GM10266 (cell line): ENCODE data around the gene CCT8.
"Not testable (repeated sequence)": the region's sequence is repeated elsewhere in the genome, so short reads cannot be mapped to it uniquely, and the experiment has no call there.

ENCODE experiments used
- DNase-seq: peaks from one replicate; pipeline ENCODE4 v3.0.0; 2012; ENCODE audit errors: extremely low spot score
- TF ChIP-seq, protein P1 (sequence below): IDR thresholded peaks from 2 replicates; pipeline ENCODE4 v1.5.1; 2012; ENCODE audit warnings: mild to moderate bottlenecking, low read depth; ENCODE audit not compliant: control insufficient read depth, insufficient read depth; ENCODE audit errors: missing control alignments

The CCT8 gene

DNA sequence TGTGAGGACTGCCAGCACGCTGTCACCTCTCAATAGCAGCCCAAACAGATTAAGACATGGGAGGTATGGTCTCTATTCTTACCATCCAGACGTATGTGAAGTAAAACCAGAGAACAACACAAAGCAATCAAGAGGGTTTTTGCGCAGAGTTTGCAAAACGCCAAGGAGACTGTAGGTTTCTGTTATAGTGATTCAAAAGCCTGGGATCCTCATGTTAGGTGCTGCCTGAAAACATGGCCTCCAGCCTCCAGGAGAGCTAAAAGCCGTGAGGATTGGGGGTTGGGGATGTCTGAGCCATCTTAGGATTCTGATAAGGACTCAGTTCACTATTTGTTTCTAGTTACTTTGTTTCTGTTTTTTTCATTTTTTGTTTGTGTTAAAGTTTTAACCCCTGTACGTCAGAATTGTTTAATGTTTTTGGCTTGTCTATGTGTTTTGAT is 4.2 kb upstream of the CCT8 start:
- TF ChIP-seq, protein P1, sequence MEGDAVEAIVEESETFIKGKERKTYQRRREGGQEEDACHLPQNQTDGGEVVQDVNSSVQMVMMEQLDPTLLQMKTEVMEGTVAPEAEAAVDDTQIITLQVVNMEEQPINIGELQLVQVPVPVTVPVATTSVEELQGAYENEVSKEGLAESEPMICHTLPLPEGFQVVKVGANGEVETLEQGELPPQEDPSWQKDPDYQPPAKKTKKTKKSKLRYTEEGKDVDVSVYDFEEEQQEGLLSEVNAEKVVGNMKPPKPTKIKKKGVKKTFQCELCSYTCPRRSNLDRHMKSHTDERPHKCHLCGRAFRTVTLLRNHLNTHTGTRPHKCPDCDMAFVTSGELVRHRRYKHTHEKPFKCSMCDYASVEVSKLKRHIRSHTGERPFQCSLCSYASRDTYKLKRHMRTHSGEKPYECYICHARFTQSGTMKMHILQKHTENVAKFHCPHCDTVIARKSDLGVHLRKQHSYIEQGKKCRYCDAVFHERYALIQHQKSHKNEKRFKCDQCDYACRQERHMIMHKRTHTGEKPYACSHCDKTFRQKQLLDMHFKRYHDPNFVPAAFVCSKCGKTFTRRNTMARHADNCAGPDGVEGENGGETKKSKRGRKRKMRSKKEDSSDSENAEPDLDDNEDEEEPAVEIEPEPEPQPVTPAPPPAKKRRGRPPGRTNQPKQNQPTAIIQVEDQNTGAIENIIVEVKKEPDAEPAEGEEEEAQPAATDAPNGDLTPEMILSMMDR: no peak
- DNase-seq: peak; percentile 44

DNA sequence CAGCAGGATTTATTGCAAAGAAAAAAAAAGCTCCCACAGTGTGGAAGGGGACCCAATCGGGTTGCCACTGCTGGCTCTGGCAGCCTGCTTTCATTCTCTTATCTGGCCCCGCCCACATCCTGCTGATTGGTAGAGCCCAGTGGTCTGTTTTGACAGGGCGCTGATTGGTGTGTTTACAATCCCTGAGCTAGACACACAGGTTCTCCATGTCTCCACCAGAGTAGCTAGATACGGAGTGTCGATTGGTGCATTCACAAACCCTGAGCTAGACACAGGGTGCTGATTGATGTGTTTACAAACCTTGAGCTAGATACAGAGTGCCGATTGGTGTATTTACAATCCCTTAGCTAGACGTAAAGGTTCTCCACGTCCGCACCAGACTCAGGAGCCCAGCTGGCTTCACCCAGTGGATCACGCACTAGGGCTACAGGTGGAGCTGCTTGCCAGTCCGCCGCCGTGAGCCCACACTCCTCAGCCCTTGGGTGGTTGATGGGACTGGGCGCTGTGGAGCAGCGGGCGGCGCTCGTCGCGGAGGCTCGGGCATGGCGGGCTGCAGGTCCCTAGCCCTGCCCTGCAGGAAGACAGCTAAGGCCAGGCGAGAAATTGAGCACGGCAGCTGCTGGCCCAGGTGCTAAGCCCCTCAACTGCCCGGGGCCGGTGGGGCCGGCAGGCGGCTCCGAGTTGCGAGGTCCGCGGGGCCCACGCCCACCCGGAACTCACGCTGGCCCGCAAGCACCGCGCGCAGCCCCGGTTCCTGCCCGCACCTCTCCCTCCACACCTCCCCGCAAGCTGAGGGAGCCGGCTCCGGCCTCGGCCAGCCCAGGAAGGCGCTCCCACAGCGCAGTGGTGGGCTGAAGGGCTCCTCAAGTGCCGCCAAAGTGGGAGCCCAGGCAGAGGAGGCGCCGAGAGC is 3.5 kb upstream of the CCT8 start:
- not testable (repeated sequence) for DNase-seq

DNA sequence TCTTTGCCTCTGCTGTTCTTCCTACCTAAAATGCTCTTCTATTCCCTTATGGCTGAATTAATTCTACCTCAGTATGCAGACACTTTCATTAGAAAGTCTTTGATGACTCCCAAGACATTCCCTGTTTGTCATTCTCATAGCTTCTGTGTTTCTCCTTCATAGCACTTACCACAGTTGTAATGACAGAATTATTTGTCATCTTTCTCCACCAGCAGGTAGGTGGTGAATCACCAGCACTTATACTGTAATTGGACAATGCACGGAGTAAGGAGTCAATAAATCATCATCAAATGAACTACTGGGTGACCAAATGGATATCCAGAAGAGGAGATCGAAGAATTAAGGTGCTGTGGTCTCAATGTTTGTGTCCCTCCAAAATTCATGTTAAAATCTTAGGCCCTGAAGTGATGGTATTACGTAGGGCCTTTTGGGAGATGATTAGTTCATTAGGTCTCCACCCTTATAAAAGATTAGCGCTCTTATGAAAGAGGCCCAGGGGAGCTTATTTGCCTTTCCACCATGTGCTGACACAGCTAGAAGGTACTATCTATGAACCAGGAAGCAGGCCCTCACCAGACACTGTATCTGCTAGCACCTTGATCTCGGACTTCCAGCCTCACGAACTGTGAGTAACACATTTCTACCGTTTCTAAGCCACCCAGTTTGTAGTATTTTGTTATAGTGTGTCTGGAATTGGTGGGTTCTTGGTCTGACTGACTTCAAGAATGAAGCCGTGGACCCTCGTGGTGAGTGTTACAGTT is 2.4 kb upstream of the CCT8 start:
- TF ChIP-seq, protein P1: no peak
- DNase-seq: no peak

DNA sequence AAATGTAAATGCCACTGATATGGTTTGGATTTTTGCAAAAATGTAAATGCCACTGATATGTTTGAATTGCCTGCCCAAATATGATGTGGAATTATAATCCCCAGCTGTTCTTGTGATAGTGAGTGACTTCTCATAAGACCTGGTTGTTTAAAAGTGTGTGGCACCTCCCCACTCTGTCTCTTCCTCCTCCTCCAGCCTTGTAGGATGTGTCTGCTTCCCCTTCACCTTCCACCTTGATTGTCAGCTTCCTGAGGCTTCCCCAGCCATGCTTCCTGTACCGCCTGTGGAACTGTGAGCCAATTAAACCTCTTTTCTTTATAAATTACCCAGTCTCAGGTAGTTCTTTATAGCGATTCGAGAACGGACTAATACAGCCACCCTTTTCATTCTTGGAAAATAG is 1.3 kb upstream of the CCT8 start:
- DNase-seq: no peak

DNA sequence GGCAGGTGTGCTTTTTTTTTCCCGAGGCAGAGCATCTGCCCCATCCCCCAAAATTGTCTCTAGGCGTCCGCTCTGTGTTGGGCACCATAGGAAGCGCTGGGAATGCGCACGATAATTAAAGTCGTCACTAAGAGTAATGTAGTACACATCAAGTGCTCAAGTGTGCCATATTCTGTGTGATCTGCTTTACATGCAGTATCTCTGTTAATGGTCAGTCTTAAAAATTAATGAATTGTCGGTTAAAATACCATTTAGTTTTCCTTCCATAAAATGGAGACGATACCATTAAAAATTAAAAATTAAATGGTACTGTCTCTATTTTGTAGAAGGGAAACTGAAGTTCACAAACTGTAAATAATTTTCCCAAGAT is 544 bp upstream of the CCT8 start:
- no peak for DNase-seq
- TF ChIP-seq, protein P1: no peak

More for the DNA sequence above, 1.3 kb upstream of the CCT8 start:
- TF ChIP-seq, protein P1: no peak

DNA sequence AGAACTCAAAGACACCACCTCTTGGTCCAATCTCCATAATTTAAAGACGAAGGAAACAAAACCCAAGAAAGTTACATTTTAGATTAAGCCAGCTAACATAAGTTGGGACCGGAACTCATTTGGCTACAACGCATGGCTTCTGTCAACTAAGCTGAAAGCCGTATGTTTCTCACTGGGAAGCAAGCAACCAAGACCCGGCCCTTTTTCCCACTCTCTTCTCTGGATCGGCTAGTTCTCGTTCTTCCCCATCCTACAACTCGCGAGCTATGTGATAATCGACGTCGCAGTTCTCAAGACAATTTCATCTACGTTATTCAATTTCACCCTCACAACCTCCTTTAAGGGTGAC is 601 bp downstream of the CCT8 start:
- TF ChIP-seq, protein P1: no peak
- DNase-seq: no peak

DNA sequence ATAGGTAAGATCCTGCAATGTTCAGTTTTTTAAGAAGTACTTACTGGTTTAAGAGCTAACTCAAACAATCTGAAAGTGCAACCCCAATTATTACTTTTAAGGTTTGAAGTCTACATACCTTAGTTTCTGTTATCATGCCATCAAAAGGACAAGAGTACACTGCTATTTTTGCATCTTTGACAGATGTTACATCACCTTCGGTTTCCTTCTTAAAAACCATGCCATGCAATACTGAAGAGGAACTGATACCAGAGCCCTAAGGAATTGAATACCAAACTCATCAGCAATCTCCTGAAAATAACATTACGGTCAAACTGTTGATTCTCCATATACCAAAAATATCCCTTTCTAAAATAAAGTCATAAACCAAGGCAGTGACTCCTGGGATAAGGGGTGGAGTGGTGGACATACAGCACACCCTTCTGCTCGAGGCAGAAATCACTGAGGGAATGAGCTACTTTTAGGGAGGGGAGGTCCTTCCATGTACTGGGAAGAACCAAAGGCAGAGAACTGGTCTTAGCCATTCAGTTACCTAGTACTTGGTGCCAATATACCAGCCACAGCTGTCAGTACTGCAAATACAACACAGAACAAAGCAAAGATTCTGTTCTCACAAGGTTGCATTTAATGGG is 8.5 kb downstream of the CCT8 start:
- TF ChIP-seq, protein P1: no peak
- peak; percentile 19 for DNase-seq
